Measurements from ENCODE around the gene ADAMTS17.

The ADAMTS17 gene

GRCh38 chr15:99951511-99951910, 390.3 kb downstream of the ADAMTS17 start:
- no peak for DNase-seq (ENCODE audit: low read depth)
- TF ChIP-seq, protein P1, sequence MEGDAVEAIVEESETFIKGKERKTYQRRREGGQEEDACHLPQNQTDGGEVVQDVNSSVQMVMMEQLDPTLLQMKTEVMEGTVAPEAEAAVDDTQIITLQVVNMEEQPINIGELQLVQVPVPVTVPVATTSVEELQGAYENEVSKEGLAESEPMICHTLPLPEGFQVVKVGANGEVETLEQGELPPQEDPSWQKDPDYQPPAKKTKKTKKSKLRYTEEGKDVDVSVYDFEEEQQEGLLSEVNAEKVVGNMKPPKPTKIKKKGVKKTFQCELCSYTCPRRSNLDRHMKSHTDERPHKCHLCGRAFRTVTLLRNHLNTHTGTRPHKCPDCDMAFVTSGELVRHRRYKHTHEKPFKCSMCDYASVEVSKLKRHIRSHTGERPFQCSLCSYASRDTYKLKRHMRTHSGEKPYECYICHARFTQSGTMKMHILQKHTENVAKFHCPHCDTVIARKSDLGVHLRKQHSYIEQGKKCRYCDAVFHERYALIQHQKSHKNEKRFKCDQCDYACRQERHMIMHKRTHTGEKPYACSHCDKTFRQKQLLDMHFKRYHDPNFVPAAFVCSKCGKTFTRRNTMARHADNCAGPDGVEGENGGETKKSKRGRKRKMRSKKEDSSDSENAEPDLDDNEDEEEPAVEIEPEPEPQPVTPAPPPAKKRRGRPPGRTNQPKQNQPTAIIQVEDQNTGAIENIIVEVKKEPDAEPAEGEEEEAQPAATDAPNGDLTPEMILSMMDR (conservative IDR thresholded peaks at IDR 0.05; ENCODE audit: low read length): no peak
- H3K4me3 ChIP-seq (ENCODE audit: low read length): no peak overlapping the region

DNA sequence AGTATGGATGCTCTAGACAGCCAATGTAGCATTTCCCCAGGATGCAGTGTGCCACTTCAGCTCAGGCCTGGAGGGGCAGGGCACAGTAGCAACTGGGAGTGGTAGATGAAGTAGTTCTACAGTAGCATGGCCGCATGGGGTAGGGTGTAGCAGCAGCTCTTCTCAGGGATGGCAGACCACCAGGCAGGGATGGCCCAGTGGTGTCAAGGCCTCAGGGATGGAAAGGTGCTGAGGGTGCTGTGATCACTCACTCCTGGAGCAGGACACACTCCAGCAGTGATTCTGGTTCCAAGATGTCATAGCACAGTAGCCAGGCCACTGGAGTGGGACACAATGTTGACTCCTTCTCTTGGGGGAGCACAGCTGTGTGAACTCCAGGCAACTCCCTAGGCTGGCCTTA, 397.6 kb downstream of the ADAMTS17 start:
- TF ChIP-seq, protein P1 (conservative IDR thresholded peaks at IDR 0.05; ENCODE audit: low read length): no peak
- no peak for DNase-seq (ENCODE audit: low read depth)
- no peak overlapping the region for H3K4me3 ChIP-seq (ENCODE audit: low read length)

DNA sequence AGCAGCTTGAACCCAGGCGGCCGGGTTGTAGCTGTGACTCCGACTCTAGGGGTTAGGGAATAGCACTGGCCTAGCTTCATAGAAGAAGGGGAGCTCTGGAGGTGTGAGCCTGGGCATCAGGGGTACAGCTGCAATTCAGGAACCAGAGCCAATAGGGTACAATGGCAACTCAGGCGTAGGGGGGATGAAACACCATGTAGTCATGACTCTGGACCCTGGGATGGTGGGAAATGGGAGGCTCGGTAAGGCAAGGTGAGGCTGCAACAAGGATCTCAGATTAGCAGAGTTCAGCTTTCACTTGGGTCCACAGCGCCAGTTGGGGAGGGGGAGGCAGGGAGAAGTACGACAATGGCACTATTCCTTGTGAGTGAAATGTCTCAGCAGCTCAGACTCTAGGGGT, 398.3 kb downstream of the ADAMTS17 start:
- no peak overlapping the region for H3K4me3 ChIP-seq (ENCODE audit: low read length)
- no peak for DNase-seq (ENCODE audit: low read depth)
- TF ChIP-seq, protein P1 (conservative IDR thresholded peaks at IDR 0.05; ENCODE audit: low read length): no peak

DNA sequence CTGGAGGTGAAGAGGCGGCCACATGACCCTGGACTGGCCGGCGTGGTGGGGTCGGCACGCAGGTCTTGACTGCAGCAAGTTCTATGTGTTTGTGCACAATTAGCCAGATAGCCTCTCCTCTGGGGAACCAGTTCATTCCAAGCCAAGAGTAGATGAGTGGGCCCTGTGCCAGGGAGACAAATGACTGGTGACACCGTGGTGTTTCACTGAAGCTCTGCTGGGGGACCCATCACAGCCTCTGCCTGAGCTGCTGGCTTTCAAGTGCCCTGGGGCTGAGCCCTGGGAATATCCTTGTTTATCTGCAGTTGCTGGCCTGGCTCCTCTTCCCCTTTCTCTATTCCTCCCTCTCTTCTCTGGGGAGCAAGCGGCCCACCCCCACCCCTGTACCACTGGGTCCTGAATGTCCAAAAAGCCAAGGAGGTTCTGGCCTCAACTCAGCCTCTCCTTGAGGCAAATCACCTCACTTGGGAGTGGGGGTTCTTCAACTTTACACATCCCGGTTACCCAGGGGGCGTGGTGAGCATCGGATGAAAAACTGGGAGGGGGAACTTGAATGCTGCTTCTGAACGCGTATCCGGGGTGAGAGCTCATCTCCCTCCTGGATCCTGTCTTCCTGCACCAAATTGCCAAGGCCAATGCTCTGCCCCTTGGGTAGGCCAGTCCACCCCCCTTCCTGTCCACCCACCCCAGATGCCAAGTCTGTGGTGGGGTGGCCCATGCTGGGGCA, 408.9 kb downstream of the ADAMTS17 start:
- no peak for DNase-seq (ENCODE audit: low read depth)
- TF ChIP-seq, protein P1 (conservative IDR thresholded peaks at IDR 0.05; ENCODE audit: low read length): no peak
- no peak overlapping the region for H3K4me3 ChIP-seq (ENCODE audit: low read length)

- TF ChIP-seq, protein P1 (conservative IDR thresholded peaks at IDR 0.05; ENCODE audit: low read length): no peak
- no peak overlapping the region for H3K4me3 ChIP-seq (ENCODE audit: low read length)
- no peak for DNase-seq (ENCODE audit: low read depth)
Measured at GRCh38 chr15:99931703-99932603, 409.8 kb downstream of the ADAMTS17 start.

DNA sequence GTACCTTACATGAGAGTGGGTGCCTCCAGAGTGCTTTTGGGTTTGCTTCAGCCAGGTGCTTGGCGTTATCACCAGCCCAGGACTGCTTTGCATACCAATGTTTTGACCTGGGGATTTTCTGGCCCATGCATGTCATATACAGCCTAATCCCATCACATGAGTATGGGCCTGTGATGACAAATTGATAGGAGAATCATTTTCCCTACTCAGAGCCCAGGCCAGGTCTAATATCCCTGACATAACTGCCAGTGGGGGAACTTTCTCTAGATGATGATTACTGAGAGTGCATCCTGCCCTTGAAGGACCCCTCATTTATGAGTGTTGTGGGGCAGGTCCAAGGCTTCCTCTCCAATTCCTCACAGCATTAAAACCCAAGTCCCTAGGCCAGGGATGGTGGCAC, 411.1 kb downstream of the ADAMTS17 start:
- TF ChIP-seq, protein P1 (conservative IDR thresholded peaks at IDR 0.05; ENCODE audit: low read length): no peak
- no peak overlapping the region for H3K4me3 ChIP-seq (ENCODE audit: low read length)
- no peak for DNase-seq (ENCODE audit: low read depth)
